ENCODE measurements around the gene LHFPL6. TPM values are rescaled to one million over a fixed set of nuclear protein-coding genes. Genes with fewer than 3 reads are reported as not detected.
"Not testable (repeated sequence)": the region's sequence is repeated elsewhere in the genome, so short reads cannot be mapped to it uniquely, and the experiment has no call there.

The LHFPL6 gene
- total RNA-seq, 1 experiment from 2014 or later: 8.9 TPM

DNA sequence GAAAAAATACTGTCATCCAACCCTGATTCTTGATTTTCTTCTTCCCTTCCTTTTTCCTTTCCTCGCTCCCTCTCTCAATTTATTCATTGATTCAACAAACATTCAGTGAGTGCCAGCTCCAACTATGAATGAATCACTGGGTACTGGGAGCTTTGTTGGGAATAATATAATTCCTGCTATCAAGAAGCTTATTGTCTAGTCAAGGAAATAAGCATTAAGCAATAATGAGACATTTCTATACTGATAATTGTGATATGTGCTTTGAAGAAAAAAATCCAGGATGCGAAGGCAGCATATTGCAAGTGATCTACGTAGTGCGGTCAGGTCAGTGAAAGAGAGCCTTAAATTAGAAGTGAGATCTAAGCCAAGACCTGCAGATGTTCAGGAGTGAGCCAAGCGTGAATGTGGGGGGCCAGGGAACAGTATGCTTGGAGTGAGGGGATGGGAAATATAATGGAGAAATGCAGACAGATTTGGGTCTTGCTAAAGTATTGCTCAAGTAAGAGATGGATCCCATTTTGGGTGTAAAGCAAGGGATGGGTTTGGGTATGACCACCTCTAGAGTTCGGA is 253.5 kb downstream of the LHFPL6 start:
- ChIA-PET CTCF (interaction anchor here (0.6 to 0.9 kb wide), 2 partner anchors 19 to 263 kb away, joined by 3 to 5 read pairs; no protein-coding TSS in a partner anchor), POLR2A (no interaction called here)
- Mint-ChIP-seq H3K36me3 (ENCODE audit: insufficient read depth, unreplicated experiment) (no peaks in the 10 kb centered on the region), H3K4me3 (ENCODE audit: unreplicated experiment) (no peak overlapping the region), H3K4me1 (ENCODE audit: insufficient read depth, unreplicated experiment) (no peaks in the 10 kb centered on the region), H3K9me3 (ENCODE audit: unreplicated experiment) (no peaks in the 10 kb centered on the region), H3K27ac (ENCODE audit: low read depth, unreplicated experiment) (no peak overlapping the region), H3K27me3 (ENCODE audit: insufficient read depth, unreplicated experiment) (no peaks in the 10 kb centered on the region)
- BruUV-seq (replicated peaks): no TSS peak
- TF ChIP-seq, protein P1, sequence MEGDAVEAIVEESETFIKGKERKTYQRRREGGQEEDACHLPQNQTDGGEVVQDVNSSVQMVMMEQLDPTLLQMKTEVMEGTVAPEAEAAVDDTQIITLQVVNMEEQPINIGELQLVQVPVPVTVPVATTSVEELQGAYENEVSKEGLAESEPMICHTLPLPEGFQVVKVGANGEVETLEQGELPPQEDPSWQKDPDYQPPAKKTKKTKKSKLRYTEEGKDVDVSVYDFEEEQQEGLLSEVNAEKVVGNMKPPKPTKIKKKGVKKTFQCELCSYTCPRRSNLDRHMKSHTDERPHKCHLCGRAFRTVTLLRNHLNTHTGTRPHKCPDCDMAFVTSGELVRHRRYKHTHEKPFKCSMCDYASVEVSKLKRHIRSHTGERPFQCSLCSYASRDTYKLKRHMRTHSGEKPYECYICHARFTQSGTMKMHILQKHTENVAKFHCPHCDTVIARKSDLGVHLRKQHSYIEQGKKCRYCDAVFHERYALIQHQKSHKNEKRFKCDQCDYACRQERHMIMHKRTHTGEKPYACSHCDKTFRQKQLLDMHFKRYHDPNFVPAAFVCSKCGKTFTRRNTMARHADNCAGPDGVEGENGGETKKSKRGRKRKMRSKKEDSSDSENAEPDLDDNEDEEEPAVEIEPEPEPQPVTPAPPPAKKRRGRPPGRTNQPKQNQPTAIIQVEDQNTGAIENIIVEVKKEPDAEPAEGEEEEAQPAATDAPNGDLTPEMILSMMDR (IDR thresholded peaks at IDR 0.05; ENCODE audit: unreplicated experiment): no peak
- intact Hi-C loops (cut with micrococcal nuclease): no loop called here
- DNase-seq (ENCODE audit: unreplicated experiment): no peak

DNA sequence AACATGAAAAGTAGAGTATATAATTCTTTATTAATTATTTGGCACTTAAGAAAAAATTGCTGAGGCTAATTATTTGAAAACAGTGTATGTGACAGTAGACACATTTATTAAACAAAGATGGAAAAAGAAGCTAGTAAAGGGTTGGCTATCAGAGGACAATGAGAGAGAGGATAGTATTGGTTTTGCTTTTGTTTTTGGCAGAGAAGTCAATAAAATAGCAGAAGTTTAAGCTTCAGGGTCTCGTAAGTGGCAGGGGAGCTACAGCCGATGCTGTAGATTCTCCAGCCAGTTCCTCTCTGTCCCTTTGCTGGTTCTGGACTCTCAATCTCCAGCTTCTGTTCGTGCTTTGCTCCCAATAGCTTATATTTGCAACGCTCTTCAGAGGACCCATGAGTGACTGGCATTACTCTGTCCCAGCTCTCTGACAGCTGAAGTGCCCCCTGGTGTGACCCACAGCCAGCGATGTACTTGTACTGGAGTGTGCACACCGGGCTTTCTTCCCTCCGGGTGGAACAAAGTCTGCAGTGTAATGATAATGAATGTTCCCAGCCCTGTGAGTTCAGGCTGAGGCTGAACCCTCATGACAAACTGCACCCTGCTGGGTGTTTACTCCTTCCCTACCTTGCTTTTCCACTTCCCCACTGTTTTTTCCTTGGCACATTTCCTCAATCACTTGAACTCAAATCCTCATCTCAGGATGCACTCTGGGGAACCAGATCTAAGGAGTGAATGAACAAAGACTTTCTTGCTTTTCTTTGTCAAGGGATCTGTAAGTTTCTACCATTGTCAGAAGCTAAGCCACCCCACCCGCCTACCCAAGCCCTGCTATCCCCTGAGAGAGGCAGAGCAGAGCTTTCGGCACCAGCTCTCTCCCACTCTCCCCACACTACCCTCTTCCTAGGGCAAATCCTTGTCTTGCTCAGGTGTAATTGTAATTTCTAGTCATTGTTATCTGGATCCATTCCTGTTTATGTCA is 254.8 kb downstream of the LHFPL6 start:
- TF ChIP-seq, protein P1 (IDR thresholded peaks at IDR 0.05; ENCODE audit: unreplicated experiment): no peak
- Mint-ChIP-seq H3K36me3 (ENCODE audit: insufficient read depth, unreplicated experiment) (no peaks in the 10 kb centered on the region), H3K9me3 (ENCODE audit: unreplicated experiment) (no peaks in the 10 kb centered on the region), H3K4me3 (ENCODE audit: unreplicated experiment) (no peak overlapping the region), H3K27me3 (ENCODE audit: insufficient read depth, unreplicated experiment) (no peaks in the 10 kb centered on the region), H3K4me1 (ENCODE audit: insufficient read depth, unreplicated experiment) (no peaks in the 10 kb centered on the region), H3K27ac (ENCODE audit: low read depth, unreplicated experiment) (no peak overlapping the region)
- CTCF ChIA-PET: interaction anchor here (0.6 kb wide), 1 partner anchor 264 kb away, joined by 3 read pairs; no protein-coding TSS in a partner anchor
- DNase-seq (ENCODE audit: unreplicated experiment): no peak
- POLR2A ChIA-PET: no interaction called here
- intact Hi-C loops (cut with micrococcal nuclease): no loop called here
- BruUV-seq (replicated peaks): no TSS peak

DNA sequence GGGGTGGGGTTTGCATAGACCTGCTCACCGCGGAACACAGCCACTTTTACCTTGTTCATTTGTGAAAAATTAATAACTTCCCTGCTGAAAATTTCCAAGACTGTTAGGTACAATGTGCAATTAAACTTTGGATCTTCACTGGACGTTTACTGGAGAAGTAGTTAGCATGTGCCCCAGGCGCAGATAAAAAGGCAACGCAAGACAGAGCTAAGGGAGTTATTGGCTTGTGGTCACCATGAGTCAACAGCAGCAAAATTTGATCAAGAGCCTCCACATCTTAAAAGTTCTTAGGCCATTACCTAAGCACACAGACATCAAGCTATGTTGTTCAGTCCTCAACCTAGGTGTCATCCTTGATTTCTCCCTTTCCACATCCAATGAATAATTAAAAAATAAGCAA is 257.0 kb downstream of the LHFPL6 start:
- ChIA-PET CTCF (interaction anchor here (0.6 kb wide), 1 partner anchor 41 kb away, joined by 3 read pairs; no protein-coding TSS in a partner anchor), POLR2A (interaction anchor here (0.6 kb wide), 1 partner anchor 8 kb away, joined by 3 read pairs; no protein-coding TSS in a partner anchor)
- intact Hi-C loops (cut with micrococcal nuclease): no loop called here
- Mint-ChIP-seq H3K9me3 (ENCODE audit: unreplicated experiment) (no peaks in the 10 kb centered on the region), H3K36me3 (ENCODE audit: insufficient read depth, unreplicated experiment) (no peaks in the 10 kb centered on the region), H3K27me3 (ENCODE audit: insufficient read depth, unreplicated experiment) (no peaks in the 10 kb centered on the region), H3K27ac (ENCODE audit: low read depth, unreplicated experiment) (no peak overlapping the region), H3K4me3 (ENCODE audit: unreplicated experiment) (no peak overlapping the region), H3K4me1 (ENCODE audit: insufficient read depth, unreplicated experiment) (no peaks in the 10 kb centered on the region)
- TF ChIP-seq, protein P1 (IDR thresholded peaks at IDR 0.05; ENCODE audit: unreplicated experiment): no peak
- BruUV-seq (replicated peaks): no TSS peak
- no peak for DNase-seq (ENCODE audit: unreplicated experiment)

DNA sequence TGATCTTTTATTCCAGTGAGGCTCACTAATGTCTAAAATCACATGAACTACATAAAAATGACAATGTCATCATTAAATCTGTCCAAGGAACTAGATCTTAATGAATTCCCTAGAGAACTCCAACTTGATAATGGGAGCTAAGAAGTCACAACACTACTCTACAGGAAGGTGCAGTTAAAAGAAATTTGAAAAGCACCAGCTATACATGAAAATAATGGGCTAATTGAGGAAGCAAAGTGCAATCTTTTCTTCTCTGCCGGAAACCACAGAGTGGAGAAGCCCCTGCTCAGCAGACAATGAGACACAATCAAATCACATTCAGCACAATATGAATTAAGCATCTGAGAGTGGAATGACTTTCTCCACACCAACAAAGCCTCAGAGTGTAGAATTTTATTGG is 261.7 kb downstream of the LHFPL6 start:
- POLR2A ChIA-PET: no interaction called here
- CTCF ChIA-PET: interaction anchor here (0.7 kb wide), 1 partner anchor 29 kb away, joined by 6 read pairs; no protein-coding TSS in a partner anchor
- Mint-ChIP-seq H3K36me3 (ENCODE audit: insufficient read depth, unreplicated experiment) (no peaks in the 10 kb centered on the region), H3K27ac (ENCODE audit: low read depth, unreplicated experiment) (no peak overlapping the region), H3K27me3 (ENCODE audit: insufficient read depth, unreplicated experiment) (no peaks in the 10 kb centered on the region), H3K4me1 (ENCODE audit: insufficient read depth, unreplicated experiment) (no peaks in the 10 kb centered on the region), H3K9me3 (ENCODE audit: unreplicated experiment) (no peaks in the 10 kb centered on the region), H3K4me3 (ENCODE audit: unreplicated experiment) (no peak overlapping the region)
- BruUV-seq (replicated peaks): no TSS peak
- DNase-seq (ENCODE audit: unreplicated experiment): no peak
- TF ChIP-seq, protein P1 (IDR thresholded peaks at IDR 0.05; ENCODE audit: unreplicated experiment): no peak
- intact Hi-C loops (cut with micrococcal nuclease): no loop called here

DNA sequence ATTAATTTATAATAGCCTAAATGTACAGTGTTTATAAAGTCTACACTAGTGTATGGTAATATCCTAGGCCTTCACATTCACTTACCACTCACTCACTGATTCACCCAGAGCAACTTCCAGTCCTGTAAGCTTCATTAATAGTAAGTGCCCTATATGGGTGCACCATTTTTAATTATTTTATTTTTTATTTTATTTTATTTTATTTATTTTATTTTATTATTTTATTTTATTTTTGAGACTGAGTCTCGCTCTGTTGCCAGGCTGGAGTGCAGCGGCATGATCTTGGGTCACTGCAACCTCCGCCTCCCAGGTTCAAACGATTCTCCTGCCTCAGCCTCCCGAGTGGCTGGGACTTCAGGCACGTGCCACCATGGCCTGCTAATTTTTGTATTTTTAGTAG is 264.9 kb downstream of the LHFPL6 start:
- H3K27ac Mint-ChIP-seq (ENCODE audit: low read depth, unreplicated experiment); H3K4me3 Mint-ChIP-seq (ENCODE audit: unreplicated experiment); H3K27me3 Mint-ChIP-seq (ENCODE audit: insufficient read depth, unreplicated experiment); intact Hi-C loops (cut with micrococcal nuclease); DNase-seq (ENCODE audit: unreplicated experiment); CTCF ChIA-PET; BruUV-seq (replicated peaks); H3K36me3 Mint-ChIP-seq (ENCODE audit: insufficient read depth, unreplicated experiment); H3K9me3 Mint-ChIP-seq (ENCODE audit: unreplicated experiment); H3K4me1 Mint-ChIP-seq (ENCODE audit: insufficient read depth, unreplicated experiment): not testable (repeated sequence)
- POLR2A ChIA-PET: interaction anchor here (0.7 kb wide), 1 partner anchor 8 kb away, joined by 3 read pairs; no protein-coding TSS in a partner anchor

All from MCF 10A (cell line).